ENCODE data around the gene OR10V1.

OR10V1 gene

GRCh38 chr11:59713745-59714144, at the start of gene OR10V1:
Gene OR10V1 (minus strand): TSS chr11:59713845. CDS start chr11:59713845, 0 bp downstream.
- no peak for DNase-seq

DNA sequence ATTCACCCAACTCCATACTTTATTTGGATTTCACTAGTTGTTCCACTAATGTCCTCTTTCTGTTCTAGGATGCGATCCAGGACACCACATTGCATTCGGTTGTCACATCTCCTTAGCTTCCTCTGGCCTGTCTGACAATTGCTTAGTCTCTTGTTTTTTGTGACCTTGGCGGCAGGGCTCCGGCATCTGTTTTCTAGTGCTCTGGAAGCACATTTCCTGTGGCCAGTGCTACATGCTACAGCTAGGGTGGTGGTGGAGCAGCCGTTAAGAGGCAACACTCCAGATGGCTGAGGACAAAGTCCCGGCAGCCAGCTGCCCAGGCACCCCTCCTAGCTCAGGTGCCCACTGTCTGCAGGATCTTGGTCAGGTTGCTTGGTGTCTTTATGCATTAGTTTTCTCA, 48.3 kb upstream of the OR10V1 start:
- DNase-seq, result no peak

- no peak for DNase-seq
These were observed 47.1 kb upstream of the OR10V1 start for GRCh38 chr11:59760771-59761170.

DNA sequence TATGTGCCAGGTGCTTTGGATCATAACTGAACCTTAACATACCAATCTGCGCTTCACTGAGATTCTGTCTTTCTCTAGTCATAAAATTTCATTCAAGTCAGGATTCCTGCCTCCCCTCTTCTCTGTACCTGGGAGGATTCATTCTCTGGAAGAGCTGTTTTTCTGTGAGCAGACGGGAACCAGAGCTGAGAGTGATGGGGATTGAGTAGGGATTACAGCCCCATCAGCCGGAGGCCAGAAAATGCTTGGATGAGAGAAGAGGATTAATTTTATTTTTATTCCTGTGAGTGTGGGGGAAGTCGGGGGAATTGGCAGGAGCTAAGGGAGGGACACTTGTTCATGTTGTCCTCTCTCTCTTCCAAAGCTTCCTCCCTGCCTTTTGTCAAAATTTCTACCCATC, 46.3 kb upstream of the OR10V1 start:
- no peak for DNase-seq

- no peak for DNase-seq
These were observed 44.9 kb upstream of the OR10V1 start for GRCh38 chr11:59758401-59759037.

DNA sequence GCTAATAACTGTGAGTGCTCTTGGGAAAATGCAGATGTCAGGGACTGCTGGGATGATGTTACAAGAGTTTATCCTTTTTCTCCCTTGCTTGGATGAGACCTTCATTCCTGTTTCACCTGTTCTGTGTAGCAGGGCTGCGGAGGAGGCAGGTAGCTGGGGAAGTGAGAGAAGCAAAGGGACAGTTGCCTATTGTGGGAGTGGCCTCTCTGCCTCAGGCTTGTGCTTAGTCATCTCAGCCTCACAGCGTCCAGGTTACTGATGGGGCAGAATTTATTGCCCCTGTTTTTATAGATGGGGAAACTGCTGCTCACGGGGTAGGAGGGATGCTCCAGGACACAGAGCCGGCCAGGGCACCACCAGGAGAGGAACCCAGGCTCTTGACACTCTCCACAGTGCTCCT, 43.2 kb upstream of the OR10V1 start:
- DNase-seq, result peak; percentile 7

GRCh38 chr11:59756558-59756840, 42.9 kb upstream of the OR10V1 start:
- no peak for DNase-seq

DNA sequence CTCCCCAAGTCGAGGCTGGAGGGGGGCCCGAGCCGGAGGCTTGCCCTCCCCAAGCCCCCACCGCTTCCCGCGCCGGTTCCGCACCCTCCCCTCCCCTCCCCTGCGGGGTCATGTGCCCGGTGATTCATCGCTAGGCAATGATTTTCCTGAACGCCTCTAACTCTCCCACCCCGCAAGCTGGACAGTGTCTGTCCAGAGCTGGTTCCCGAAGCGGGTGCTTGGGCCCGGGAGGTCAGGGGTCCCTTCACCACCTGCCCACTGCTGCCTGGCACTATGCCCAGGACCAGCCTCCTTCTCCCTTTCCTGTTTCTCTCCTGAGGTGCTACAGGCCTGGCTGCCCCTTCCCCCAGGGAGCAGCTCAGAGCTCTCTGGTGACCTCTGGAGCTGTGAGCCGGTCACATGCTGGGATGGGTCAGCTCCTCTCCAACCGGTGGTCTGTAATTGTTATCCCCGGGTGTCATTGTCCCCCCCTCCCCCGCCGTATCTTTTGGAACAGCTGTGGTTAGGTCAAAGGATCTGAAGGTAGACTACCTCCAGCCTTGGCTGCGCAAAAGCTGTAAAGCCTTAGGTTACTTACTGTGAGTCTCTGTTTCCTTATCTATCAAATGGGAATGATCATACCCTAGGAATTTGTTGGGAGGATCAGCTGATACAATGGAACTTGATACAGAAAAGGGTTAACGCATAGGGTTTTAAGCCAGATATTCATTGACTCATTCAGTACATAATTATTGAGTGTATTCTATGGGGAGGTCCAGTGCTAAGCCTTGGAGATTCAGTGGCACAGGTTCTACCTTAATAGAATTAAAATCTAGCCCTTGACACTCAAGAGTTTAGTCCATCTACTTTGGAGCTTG, 42.3 kb upstream of the OR10V1 start:
- peak; percentile 25 for DNase-seq

DNA sequence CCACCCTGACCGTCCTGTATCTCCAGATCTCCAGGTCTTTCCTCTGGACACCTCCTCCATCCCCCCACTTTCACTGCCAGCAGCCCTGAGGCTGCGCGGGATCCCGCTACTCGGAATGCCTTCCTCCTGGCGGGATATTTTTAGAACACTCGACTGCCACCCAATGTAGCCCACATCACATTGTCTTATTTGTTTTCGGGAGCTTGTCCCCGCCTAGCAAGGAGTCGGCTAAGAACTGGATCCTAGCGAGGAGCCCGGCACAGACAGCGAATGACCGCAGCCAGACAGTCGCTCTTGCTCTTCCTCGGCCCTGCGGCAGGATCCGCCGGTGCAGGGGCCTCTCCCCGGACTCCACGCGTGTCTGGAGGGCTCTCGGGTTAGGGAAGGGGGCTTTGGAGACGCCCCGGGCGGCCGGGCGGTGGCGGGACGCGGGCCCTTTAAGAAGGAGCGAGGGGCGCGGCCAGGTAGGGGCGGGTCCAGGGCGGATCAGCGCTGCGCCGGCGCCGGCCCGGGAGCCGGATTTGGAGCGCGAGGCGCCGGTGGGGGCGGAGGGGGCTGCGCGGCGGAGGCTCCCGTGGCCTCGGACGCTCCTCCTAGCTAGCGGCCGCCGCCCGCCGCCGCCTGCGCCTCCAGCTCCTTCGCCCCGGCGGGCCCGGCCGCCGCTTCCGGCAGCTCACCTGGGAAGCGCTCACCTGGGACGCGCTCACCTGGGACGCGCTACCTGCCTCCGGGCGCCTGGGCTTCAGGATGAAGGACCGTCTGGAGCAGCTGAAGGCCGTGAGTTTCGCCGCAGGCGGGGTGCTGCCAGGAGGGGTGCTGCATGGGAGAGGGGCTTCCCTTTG, 41.4 kb upstream of the OR10V1 start, which contains the start of gene STX3:
Gene STX3, plus strand, starts transcription at position 518 of the 842 bp plus-strand sequence. Its CDS starts 230 bp downstream, at position 748.
- DNase-seq, result peak; percentile 42

- DNase-seq, result peak; percentile 42
These were observed 40.8 kb upstream of the OR10V1 start for GRCh38 chr11:59754494-59754858.

- DNase-seq, result peak; percentile 70
These were observed 40.2 kb upstream of the OR10V1 start for GRCh38 chr11:59753650-59754493.

GRCh38 chr11:59746111-59746510, 32.5 kb upstream of the OR10V1 start:
- no peak for DNase-seq

GRCh38 chr11:59730896-59731565, 17.4 kb upstream of the OR10V1 start:
- DNase-seq, result no peak

DNA sequence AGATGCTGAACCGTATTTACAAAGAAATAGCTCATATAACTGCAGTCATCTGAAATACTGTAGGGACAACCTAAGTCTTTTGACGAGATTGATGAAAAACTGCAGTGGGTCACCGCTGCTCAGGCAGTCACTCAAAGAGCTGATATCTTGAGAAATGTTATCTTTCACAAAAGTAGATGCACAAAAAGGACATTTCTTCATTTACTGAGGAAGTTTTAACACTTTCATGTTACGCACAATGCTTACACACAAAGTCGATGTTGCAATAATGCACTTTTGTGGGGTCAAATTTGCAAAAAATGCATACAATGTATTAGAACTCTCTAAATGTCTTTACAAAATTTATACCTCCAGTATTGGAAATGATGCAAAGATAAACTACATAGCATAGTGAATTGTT, 16.2 kb upstream of the OR10V1 start:
- peak; percentile 42 for DNase-seq

DNA sequence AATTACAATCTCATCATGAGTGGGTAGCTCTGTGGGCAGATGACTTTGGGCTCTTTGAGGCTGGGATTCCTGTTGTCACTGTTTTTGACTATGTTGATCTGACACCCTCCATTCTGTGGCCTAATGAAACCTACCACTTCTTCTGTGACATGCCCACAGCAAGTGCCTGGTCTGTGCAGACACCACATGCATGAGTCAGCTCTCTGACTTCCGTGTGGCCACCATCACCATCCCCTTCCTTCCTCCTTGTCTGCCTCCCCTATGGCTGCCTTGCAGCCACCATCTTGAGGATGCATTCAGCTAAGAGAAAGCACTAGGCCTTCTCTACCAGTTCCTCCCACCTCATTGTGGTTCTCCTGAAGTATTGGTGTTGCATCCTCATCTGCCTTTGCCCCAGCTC, 15.3 kb upstream of the OR10V1 start:
- DNase-seq, result peak; percentile 83

DNA sequence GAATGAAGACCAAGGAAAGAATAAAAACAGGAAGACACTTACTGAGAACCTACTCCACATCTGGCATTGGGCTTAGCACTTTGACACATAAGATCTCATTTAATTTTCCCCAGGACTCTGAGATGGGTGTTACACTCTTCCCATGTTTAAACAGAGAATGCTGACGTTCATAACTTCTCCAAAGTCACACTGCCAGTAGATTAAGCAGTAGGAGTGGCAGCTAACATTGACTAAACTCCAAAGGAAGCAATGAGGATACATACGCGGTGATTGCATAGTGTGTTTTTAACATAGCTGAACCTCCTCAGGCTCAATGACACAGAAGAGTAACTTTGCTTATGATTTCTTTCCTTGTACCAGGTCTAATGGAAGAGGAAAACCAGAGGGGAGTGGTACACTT, 14.5 kb upstream of the OR10V1 start:
- peak; percentile 22 for DNase-seq

DNA sequence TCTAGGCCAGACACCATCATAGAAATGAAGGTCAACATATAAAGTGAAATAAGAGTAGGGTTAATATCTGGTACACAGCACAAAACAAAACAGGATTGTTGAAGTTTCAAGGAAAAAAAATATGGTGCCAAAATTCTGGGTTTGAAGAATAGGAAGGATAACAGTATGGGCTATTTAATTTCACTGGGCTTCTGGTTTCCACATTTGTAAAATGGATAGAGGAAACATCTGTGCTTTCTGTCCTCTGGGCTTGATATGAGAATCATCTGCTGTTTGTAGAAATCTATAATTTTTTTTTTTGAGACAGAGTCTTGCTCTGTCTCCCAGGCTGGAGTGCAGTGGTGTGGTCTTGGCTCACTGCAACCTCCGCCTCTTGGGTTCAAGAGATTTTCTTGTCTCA, 13.8 kb upstream of the OR10V1 start:
- no peak for DNase-seq

DNA sequence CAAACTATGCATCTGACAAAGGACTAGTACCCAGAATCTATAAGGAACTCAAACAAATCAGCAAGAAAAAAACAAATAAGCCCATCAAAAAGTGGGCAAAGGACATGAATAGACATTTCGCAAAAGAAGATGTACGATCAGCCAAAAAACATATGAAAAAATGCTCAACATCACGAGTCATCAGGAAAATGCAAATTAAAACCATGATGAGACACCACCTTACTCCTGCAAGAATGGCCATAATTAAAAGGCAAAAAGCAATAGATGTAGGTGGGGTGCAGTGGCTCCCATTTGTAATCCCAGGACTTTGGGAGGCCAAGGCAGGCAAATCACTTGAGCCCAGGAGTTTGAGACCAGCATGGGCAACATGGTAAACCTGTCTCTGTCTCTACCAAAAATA, 10.4 kb upstream of the OR10V1 start:
- DNase-seq, result no peak

DNA sequence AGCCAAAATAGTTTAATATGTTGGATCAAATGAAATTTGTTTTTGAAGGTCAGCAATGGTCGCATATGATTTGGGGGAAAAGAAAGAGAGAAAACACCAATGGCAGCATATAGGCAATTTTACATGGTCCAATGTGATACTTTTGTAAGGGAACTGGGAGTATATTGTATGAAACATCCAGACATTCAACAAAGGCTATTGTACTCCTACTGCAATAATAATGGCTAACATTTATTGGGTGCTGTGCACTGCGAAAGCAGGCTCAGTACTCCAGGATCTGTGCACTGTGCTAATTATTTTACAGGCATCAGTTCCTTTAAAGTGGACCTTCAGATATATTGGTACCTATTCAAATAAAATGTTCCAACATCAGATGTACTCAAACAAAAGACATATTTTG, 5.9 kb upstream of the OR10V1 start:
- DNase-seq, result no peak

DNA sequence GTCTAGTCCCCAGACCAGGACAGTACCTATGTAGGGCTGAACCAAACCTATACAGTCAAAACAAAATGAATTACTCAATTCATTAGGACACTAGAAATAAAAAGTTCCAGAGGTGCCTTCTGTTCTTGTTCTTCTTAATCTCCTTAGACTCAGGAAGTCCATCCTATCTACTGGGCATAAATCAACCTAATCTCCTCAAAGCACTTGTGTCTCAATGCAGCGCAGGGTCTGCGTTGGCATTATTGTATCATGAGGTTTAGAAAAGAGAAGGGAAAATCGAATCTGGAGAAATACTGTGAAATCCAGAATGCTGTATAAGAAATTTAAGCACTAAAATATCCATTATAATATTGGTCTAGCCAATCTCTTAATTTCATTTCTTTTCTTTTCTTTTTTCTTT, 2.4 kb upstream of the OR10V1 start:
- DNase-seq, result no peak

DNA sequence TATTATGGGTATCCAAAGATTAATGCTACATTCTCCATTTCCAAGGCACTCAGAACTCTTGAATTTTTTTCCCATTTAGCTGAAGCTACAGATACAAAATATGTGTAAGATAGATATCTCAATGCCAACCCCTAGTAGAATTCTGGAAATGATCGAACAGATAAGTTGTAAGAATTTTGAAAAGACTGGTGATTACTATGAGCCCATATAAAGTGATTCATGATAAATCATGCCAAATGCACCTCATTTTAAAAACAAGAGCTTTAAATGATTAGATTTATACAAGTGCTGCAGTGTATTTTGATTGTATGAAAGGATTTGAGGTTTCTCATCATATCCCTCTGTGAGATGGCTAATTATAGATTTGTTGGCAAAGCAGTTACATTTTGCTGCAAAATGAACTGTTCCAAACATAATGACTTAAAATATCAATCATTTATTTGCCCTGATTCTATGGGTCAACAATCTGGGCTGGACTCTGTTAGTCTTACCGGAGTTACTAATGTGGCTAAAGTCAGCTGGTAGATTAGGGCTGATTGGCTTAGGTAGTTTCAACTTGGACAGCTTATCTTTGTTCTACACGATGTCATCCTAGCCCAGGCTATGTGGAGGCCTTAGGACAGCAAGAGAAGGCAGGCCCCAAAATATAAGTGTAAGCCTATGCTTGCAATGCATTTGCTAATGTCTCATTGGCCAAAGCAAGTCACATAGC, 3.4 kb downstream of the OR10V1 start:
- DNase-seq, result no peak

DNA sequence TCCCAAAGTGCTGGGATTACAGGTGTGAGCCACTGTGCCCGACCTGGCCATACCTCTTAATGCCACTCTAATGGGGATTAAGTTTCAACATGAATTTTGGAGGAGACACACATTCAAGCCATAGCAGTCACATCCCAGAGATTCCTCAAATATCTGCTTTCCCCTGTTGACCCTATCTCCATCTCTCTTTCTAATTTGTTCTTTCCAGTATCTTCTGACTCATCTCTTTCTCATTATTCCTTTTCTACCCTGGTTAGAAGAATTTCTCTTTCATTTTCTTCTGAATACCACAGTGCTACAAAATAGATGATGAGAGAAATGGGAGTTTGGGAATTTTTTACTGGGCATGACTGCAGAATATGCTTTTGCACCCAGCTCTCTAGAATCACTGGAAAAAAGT, 5.1 kb downstream of the OR10V1 start:
- DNase-seq, result no peak

Measured in MV-4-11 (cell line).